NCI-H345 (cell line): ENCODE results near the gene PPP1R9A.
A peak's percentile ranks its signal among the peaks of the same experiment; 100 is the strongest.

Experiments
- DNase-seq: peaks from one replicate; lab custom pipeline; 2025; lab: John Stamatoyannopoulos, UW

Gene PPP1R9A

DNA sequence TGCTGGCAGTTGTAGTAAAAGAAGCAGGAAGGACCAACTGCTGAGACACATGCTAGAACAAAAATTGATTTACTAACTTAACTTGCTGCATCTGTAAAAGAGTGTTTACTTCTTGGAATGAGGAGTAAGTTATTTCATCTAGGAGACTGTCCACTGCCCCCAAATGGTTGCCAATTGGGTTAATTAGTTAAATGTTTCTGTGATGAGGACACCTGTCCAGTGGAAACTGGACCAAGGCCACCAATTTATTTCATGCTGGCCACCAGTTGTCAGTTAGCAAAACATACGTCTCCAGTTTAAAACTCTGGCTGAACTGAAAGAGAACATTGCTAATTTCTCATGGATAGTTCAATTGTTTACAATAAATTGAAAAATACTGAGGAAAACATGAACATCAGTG, 191.7 kb downstream of the PPP1R9A start:
- no peak for DNase-seq

- no peak for DNase-seq
These were observed 194.0 kb downstream of the PPP1R9A start for GRCh38 chr7:95101422-95101821.

DNA sequence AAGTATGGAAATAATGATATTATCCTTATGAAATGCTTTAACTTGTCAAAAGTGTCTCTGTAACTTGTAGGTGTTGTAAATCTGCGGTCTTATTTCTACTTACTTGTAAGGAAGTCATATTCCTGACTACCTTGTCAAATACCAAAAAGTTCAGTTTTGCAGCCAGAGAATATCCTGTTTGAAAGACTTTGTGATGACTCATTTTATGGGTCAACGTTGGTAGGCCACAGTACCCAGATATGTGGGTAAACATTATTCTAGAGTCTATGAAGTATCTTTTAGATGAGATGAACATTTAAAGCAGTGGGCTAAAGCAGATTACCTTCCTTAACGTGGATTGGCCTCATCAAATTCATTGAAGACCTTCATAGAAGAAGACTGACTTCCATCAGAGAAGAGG, 195.3 kb downstream of the PPP1R9A start:
- no peak for DNase-seq

GRCh38 chr7:95104739-95105138, 197.3 kb downstream of the PPP1R9A start:
- peak; percentile 27 for DNase-seq

DNA sequence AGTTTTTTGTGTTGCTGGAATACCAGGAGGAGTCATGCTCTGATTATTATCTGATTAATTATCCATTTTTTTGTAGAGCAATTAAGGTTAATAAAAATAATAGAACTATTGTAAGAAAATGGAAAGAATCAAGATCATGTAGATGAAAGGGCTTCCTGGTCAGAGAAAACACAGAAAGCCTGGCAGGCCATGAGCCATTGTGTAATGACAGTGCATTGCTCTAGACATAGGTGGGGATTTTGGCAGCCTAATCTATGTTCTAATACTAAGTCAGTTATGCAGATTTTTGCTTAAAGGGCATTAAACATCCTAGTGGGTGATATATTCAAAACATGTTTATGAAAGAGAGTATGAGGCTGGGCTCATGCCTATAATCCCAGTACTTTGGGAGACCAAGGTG, 198.2 kb downstream of the PPP1R9A start:
- DNase-seq = no peak

DNA sequence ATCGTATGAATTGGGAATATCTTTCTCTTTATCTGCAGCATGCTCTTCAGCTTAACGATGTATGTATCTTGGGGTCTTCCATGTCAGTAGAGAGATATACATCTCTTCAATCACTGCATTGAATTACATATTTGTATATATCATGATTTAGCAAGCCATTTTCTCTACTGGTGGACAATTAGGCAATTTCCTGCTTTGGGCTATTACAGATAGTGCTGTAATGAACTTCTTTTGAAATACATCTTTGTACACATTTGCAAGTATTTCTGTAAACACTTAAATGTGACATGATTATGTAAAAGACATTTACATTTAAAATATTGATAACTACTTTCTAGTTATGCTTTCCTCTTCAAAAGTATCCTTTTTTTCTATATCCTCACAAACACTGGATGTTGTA, 199.0 kb downstream of the PPP1R9A start:
- no peak for DNase-seq

GRCh38 chr7:95110707-95111106, 203.3 kb downstream of the PPP1R9A start:
- no peak for DNase-seq

- DNase-seq = no peak
These were observed 206.2 kb downstream of the PPP1R9A start for GRCh38 chr7:95113590-95113989.

DNA sequence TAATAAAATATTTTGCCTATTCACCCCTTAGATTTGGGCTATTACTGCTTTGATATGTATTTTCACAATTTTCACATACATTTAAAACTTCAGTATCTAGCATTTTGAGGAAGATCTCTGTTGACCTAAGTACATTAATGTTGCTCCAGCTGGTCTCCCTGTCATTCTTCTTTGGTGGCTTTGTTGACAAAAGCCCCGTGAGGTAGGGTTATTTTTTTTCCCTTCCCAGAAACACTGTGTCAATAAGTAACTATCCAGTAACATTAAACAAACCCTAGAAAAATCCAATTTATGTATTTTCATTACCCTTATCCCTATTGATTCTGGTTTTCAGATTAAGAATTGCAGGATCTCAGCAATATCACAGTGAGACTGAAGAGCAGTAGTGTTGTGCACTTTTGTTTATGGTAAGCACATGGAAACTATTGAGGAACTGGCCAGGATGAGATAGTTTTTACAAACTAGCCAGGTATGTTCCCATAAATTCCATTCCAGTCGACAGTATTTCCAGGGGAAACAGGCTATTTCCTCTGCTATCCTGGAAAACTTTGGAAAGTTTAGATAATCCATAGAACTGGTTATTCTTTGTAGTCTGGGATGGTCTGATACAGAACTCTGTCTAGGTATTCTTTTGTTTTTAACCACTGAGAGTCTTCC, 218.8 kb downstream of the PPP1R9A start:
- peak; percentile 34 for DNase-seq

DNA sequence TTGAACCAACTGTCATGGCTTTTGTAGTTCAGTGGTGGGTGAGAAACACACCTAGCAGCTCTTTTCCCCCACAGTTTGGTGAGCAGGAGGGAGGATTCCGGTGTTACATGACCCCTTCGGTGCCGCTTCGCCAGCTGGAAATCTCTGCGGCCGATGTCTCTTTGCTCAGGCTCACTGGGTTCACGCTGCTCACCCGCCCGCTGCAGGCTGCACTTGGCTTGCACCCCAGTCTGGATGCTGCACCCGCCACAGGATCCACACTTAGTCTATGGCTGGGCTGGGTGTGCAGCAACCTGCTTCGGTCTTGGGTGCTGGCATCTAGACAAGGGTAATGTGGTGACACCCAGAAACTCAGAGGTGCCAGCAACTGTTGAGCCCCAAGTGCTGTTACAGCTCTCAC, 225.1 kb downstream of the PPP1R9A start:
- no peak for DNase-seq

DNA sequence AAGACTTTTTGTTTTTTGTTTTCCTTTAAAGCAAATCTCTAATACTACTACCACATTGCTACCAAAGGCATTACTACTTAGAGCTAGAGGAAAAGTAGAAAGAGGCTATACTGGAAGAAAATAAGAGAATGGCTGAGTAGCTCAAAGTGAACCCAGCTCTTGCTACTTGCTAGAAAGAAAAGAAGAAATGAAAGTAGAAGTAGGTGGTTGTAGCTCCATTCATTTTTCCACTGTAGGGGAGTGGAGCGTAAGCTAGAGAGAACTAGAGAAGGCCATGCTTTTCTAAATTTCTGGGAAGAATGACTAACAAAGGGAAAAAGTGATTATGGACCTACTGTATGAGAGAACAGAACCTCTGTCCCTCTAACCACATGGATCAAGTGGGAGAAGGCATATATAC, 232.5 kb downstream of the PPP1R9A start:
- no peak for DNase-seq

- DNase-seq = no peak
These were observed 234.4 kb downstream of the PPP1R9A start for GRCh38 chr7:95141755-95142154.

- DNase-seq = no peak
These were observed 236.9 kb downstream of the PPP1R9A start for GRCh38 chr7:95144256-95144655.

GRCh38 chr7:95155965-95156364, 248.6 kb downstream of the PPP1R9A start:
- DNase-seq = no peak

DNA sequence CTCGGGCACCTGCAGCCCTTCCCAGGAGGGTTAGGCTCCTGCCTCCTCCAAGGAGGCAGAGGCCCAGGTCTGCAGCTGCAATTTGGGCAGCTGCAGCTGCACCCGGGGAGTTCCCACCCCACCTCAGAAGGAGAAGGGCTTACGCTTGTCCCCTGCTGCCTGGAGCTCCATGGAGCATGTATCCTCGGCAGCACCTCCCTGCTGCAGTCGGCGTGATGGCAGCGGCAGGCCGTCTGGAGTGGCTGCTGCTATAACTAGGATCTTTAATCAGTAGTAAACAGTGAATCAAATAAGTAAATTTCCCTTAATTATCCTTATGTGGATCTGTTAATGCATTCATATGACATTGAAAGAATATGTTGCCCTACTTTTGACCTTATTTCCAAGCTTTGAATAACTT, 250.0 kb downstream of the PPP1R9A start:
- no peak for DNase-seq

DNA sequence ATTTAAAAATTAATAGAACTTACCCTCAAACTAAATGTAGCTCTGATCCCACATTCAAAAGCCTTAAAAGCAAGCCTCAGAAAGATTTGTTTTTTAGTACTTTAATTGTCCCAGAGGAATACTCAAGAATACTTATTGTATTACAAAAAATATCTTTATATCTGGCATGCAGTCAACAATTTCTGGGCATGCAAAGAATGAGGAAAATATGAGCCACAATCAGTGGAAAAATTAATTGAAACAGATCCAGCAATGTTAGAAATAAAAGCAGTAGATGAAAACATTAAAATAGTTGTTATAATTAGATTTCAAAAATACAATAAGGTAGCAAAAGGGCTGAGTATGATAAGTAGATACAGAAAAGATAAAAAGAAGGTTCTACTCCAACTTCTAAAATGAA, 262.3 kb downstream of the PPP1R9A start:
- no peak for DNase-seq

- DNase-seq = no peak
These were observed 265.0 kb downstream of the PPP1R9A start for GRCh38 chr7:95172420-95172819.

DNA sequence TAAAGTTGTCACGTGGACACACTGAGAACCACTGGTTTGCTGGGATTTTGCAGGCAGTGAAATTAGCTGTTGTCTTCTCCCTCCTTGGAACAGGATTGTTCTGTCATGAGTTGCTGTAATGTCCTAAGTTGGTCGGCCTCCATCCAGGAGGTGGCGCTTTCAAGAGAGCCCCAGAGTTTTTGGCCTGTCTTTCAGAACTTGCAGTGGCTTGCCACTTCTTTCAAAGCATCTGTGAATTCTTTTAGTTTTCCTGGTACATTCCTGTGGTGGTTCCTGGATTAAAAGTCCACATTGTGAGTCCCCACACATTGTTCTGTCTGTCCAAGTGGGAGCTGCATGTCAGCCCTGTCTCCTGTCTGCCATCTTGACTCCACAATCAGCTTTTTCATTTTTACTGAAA, 283.1 kb downstream of the PPP1R9A start:
- DNase-seq = no peak

GRCh38 chr7:95191795-95192194, 284.4 kb downstream of the PPP1R9A start:
- no peak for DNase-seq

DNA sequence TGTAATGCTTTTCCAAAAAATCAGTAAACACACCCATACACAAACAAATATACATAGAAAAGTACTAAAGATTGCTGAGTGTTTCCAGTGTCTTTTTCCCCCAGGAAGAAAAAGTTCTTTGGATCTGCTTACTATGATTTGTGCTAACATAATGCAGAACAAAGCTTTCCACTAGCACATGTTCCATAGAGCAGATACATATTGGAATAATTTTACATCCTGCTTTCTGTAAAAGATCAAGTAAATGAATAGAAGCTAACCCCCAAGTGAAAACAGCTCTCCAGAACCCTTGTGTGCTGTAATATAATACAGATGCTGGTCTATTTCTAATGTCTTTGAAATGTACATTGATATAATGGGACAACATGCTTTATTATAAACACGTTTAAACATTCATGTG, 291.5 kb downstream of the PPP1R9A start:
- DNase-seq = no peak

- peak; percentile 65 for DNase-seq
These were observed 292.6 kb downstream of the PPP1R9A start for GRCh38 chr7:95199779-95200558.

DNA sequence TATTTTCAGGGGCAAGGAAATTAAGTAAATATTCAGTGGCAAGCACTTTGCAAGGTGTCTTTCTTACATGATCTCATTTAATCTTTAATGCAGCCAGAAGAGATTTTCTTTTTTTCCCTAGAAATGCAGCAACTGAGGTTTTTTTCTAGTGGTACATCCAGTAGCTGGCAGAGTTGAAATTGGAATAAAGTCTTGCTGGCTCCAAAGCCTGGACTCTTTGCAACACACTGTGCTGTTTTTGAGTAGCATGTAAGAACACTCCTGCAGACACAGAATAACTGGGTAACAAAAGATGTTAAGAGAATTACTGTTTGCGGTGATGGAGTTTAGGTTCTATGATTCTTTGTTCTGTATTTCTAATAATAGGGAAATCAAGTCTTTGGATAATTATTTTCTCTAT, 293.3 kb downstream of the PPP1R9A start:
- DNase-seq = no peak

DNA sequence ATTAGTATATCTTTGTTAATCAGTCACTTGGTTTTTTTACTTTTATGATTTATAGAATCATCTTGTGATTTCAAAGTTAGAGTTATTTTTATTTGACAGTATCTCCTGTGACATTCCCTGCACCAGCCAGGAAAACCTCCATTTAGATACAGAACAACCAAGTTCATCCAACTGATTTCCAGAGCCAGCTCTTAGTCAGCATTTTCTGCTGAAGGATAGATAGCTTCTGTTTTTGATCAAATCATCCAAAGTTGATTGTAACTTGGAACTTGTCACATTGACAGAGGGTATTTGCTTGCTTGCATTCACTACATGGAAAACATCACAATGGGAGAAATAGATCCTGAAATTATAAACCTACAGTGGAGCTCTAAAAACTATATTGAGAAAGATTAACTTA, 294.3 kb downstream of the PPP1R9A start:
- DNase-seq = no peak

- DNase-seq = no peak
These were observed 297.2 kb downstream of the PPP1R9A start for GRCh38 chr7:95204618-95205017.
